Adrenal gland (tissue), 5 donors: Measurements from ENCODE around the gene UBL3.

ENCODE experiments used
- POLR2A ChIP-seq, 2 donors: fragments of 450-650 bp; IDR thresholded peaks; one replicate each; pipeline ENCODE4 v1.6.1; 2017; ENCODE audit warnings: antibody characterized with exemption in 2 of 2, mild to moderate bottlenecking in 2 of 2, moderate library complexity in 1 of 2
- TF ChIP-seq, protein P1 (sequence below), 6 experiments: fragments of 450-650 bp in 4 of 6; fragments of 200-600 bp in 2 of 6; sonication (generic) in 1 of 6; IDR thresholded peaks; 1 replicate in 5 of 6; 2 replicates in 1 of 6; pipeline versions ENCODE4 v1.5.1 to v1.8.0; 2016 to 2021; ENCODE audit warnings: antibody characterized with exemption in 6 of 6, mild to moderate bottlenecking in 2 of 6, moderate library complexity in 1 of 6
- donor health status: DM: no; HTN: no; CAD: no.

GRCh38 chr13:29801737-29802305 lies 48.6 kb downstream of the UBL3 start:
- TF ChIP-seq, protein P1, sequence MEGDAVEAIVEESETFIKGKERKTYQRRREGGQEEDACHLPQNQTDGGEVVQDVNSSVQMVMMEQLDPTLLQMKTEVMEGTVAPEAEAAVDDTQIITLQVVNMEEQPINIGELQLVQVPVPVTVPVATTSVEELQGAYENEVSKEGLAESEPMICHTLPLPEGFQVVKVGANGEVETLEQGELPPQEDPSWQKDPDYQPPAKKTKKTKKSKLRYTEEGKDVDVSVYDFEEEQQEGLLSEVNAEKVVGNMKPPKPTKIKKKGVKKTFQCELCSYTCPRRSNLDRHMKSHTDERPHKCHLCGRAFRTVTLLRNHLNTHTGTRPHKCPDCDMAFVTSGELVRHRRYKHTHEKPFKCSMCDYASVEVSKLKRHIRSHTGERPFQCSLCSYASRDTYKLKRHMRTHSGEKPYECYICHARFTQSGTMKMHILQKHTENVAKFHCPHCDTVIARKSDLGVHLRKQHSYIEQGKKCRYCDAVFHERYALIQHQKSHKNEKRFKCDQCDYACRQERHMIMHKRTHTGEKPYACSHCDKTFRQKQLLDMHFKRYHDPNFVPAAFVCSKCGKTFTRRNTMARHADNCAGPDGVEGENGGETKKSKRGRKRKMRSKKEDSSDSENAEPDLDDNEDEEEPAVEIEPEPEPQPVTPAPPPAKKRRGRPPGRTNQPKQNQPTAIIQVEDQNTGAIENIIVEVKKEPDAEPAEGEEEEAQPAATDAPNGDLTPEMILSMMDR (IDR thresholded peaks at IDR 0.05) = no peak
- TF ChIP-seq POLR2A (IDR thresholded peaks at IDR 0.05) = no peak
